ENCODE results near the gene PPP6R2.
"Not testable (repeated sequence)": the region's sequence is repeated elsewhere in the genome, so short reads cannot be mapped to it uniquely, and the experiment has no call there.

PPP6R2 gene

GRCh38 chr22:50397371-50398060 is 54.4 kb downstream of the PPP6R2 start:
- not testable (repeated sequence) for H3K4me3 ChIP-seq (ENCODE audit: low read depth, low read length)

DNA sequence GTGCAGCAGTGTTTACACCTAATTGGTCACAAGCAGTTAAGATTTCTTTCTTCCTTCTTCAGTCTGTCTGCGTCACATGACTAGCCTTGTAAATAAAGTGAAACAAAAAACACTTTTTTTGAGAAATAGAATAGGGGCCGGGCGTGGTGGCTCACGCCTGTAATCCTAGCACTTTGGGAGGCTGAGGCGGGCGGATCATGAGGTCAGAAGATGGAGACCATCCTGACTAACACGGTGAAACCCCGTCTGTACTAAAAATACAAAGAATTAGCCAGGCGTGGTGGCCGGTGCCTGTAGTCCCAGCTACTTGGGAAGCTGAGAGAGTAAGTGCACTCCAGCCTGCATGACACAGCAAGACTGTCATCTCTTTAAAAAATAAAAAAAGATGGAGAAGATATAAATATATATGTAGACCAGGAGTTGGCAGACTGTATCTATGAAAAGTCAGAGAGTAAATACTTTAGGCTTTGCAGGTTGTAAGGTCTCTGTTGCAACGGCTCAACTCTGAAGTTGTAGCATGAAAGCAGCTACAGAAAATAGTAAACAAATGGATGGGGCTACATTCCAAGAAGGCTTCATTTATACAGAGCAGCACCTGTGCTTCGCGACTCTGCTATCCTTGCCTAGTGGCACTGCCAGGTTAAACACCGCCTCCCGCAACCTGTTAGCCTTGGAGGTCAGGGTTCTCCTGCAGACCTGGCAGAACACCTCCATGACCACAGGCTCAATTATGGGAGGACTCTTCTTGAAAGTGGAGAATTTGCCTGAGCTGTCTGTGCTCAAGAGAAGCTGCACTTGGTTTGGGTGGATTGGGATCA is 55.9 kb downstream of the PPP6R2 start:
- no peak overlapping the region for H3K4me3 ChIP-seq (ENCODE audit: low read depth, low read length)

- no peak overlapping the region for H3K4me3 ChIP-seq (ENCODE audit: low read depth, low read length)
These were observed 56.7 kb downstream of the PPP6R2 start for GRCh38 chr22:50399751-50400331.

DNA sequence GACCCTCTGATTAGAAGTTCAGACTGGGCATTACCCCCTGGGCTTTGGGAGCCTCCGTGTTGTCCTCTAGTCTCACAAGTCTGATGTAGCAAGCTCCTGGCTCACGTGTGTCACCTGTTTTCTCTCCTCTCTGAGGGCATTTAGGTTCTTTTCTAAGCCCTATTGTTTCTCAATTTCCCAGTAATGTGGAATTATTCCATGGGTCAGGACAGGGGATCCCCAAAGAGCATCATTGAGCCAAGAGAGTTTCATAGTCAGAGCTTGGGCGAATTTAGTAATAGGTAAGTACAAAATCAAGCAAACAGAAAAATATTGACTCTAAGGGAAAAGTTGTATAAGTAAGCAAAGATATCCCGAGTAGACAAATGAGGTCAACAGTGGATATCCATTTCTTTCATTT is 57.3 kb downstream of the PPP6R2 start:
- H3K4me3 ChIP-seq (ENCODE audit: low read depth, low read length), result no peak overlapping the region

DNA sequence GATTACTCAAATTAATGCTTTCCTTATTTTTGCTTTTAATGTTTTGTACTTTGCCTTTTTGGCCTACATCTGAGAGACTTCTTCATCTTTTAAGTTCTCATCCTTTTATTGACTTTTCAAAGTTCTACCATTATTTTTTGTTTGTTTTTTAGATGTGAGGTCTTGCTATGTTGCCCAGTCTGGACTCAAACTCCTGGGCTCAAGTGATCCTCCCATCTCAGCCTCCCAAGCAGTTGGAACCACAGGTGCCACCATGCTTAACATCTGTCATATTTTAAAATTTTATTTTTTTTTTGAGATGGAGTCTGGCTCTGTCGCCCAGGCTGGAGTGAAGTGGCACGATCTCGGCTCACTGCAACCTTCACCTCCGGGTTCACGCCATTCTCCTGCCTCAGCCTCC is 57.8 kb downstream of the PPP6R2 start:
- H3K4me3 ChIP-seq (ENCODE audit: low read depth, low read length), result no peak overlapping the region

- H3K4me3 ChIP-seq (ENCODE audit: low read depth, low read length), result no peak overlapping the region
These were observed 58.8 kb downstream of the PPP6R2 start for GRCh38 chr22:50401907-50402306.

DNA sequence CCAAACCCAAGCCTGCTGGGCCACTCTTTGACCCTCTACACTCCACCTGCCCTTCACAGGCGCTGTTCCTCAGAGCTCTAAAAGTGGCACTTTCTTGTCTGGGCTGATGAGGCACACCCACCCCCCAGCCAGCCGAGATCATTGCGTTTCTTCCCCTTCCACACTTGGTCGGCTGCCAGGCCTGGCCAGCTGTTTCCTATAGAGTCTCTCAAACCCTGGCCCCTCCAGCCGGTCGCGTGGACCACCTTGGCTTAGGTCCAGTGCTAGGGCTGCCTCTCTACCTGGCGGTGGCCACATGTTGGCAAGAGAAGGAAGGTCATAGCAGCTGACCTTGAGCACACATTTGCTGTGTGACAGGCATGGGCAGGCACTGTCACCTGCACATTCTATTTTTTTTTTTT is 60.6 kb downstream of the PPP6R2 start:
- H3K4me3 ChIP-seq (ENCODE audit: low read depth, low read length), result no peak overlapping the region

DNA sequence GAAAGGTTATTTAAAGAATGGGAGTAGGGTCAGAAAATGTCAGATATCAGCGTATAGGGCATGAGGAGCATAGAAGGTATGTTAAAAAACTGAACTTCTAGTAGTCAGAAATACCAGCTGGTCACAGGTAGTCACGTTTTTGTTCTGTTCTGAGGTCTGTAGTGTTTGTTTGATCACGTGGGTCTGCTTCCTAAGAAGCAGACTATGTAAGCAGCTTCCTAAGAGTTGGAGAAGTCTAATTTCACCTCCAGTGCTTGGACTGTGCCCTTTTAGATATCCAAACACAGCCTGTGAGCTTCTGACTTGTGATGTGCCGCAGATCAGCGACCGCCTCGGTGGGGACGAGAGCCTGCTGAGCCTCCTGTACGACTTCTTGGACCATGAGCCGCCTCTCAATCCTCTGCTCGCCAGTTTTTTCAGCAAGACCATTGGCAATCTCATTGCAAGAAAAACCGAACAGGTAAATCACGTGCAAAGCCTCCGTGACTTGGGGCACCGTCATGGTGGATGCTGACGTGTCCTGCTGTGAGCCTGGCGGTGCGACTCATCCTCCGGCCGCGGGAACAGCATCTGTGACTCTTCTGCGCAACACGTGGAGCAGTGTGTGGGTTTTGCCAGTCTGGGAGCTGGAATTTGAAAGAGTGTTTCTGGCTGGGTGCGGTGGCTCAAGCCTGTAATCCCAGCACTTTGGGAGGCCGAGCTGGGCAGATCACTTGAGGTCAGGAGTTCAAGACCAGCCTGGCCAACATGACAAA is 63.5 kb downstream of the PPP6R2 start:
- no peak overlapping the region for H3K4me3 ChIP-seq (ENCODE audit: low read depth, low read length)

DNA sequence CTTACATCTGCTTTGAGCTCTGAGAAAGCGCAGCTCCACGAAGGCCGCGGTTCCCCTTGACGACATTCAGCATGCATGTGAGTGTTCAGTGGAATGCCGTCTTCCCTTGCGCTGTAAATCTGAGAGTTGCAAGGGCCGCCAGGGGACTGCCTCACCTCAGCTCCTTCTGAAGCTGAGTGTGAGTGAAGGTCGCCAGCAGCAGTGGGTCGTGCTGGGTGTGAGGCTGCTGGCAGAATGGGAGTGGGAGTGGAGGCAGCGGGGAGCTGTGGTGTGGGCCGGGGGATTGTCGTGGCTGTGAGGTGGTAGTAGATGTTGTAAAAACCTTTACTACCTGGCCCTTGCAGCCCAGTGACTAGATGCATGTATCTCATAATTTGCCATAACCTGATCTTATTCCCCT is 65.2 kb downstream of the PPP6R2 start:
- H3K4me3 ChIP-seq (ENCODE audit: low read depth, low read length), result no peak overlapping the region

DNA sequence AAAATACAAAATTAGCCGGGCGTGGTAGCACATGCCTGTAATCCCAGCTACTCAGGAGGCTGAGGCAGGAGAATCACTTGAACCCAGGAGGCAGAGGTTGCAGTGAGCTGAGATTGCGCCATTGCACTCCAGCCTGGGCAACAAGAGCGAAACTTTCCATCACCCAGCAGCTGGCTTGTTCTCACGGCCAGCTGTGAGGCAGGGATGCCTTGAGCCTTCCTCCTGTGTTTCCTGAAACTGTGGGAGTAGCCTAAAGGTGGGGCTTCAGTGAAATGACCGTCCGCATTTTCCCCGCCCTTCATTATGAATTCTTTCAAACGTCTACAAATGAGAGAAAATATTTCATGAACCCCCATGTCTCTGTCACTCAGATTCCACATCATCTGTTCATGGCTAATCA is 65.8 kb downstream of the PPP6R2 start:
- not testable (repeated sequence) for H3K4me3 ChIP-seq (ENCODE audit: low read depth, low read length)

GRCh38 chr22:50414476-50415248 is 71.5 kb downstream of the PPP6R2 start:
- H3K4me3 ChIP-seq (ENCODE audit: low read depth, low read length), result no peak overlapping the region

GRCh38 chr22:50415426-50415825 is 72.3 kb downstream of the PPP6R2 start:
- no peak overlapping the region for H3K4me3 ChIP-seq (ENCODE audit: low read depth, low read length)

DNA sequence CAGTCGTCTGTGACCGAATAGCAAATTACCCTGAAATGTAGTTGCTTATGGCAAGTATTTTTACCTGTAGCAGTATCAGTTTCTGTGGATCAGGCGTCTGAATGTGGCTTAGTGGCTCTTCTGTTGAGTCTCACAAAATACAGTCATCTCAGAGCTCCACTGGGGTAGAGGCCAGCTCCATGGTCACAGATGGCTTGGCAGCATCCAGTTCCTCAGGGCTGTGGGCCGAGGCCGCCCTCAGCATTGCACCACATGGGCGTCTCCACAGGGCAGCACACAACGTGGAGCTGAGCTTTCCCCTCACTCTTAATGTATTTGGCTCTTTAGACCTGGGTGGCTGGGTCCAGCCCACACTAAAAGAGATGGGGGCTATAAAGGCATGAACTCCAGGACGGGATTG is 73.9 kb downstream of the PPP6R2 start:
- no peak overlapping the region for H3K4me3 ChIP-seq (ENCODE audit: low read depth, low read length)

- no peak overlapping the region for H3K4me3 ChIP-seq (ENCODE audit: low read depth, low read length)
These were observed 74.5 kb downstream of the PPP6R2 start for GRCh38 chr22:50417411-50418210.

- no peak overlapping the region for H3K4me3 ChIP-seq (ENCODE audit: low read depth, low read length)
These were observed 75.5 kb downstream of the PPP6R2 start for GRCh38 chr22:50418624-50419023.

GRCh38 chr22:50419116-50419515 is 76.0 kb downstream of the PPP6R2 start:
- H3K4me3 ChIP-seq (ENCODE audit: low read depth, low read length), result no peak overlapping the region

- no peak overlapping the region for H3K4me3 ChIP-seq (ENCODE audit: low read depth, low read length)
These were observed 76.9 kb downstream of the PPP6R2 start for GRCh38 chr22:50420015-50420414.

DNA sequence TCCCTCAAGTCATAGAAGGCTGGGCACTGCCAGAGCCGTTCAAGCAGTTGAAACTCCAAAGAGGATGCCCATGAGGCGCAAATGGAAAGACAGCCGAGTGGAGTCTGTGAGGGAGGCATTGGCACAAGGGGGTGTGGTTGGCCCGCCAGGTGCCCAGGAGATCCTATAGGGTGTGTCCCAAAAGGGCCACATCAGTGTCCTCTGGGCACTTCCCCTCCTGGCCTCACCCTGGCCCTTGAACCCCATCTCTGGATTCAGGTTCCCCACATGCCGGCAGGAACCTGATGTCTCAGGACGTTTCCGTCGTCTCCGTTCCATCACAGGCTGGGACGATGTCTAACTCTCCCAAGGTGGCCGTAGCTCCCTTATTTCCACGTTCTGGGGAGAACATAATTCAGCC is 77.5 kb downstream of the PPP6R2 start:
- H3K4me3 ChIP-seq (ENCODE audit: low read depth, low read length), result no peak overlapping the region

GRCh38 chr22:50422046-50422445 is 78.9 kb downstream of the PPP6R2 start:
- no peak overlapping the region for H3K4me3 ChIP-seq (ENCODE audit: low read depth, low read length)
